OCI-LY3 (cell line): ENCODE measurements around the gene ENPEP.
"Not testable (repeated sequence)": the region's sequence is repeated elsewhere in the genome, so short reads cannot be mapped to it uniquely, and the experiment has no call there.

Source experiments
- CTCF ChIP-seq: fragments of 200-600, 300-600 bp; sonication (generic); IDR thresholded peaks from 2 replicates; pipeline ENCODE4 v1.5.1; 2014; ENCODE audit warnings: antibody characterized with exemption, low read length, low read depth
- EZH2phosphoT487 ChIP-seq: fragments of 200-600 bp; shearing (Covaris generic); IDR thresholded peaks from 2 replicates; pipeline ENCODE4 v1.6.1; 2018; ENCODE audit warnings: antibody characterized with exemption, mixed run types, low read depth

- TF ChIP-seq CTCF, EZH2phosphoT487: not testable (repeated sequence)
These were observed 100.7 kb downstream of the ENPEP start for GRCh38 chr4:110576696-110577095.
